D721Med (cell line): Measurements from ENCODE around the gene LARGE2.

ENCODE experiments used
- DNase-seq: peaks from one replicate; pipeline ENCODE4 v3.0.0; 2011; ENCODE audit warnings: low spot score; ENCODE audit not compliant: insufficient read length
- FAIRE-seq: peaks from 2 replicates; lab custom pipeline; 2011; peaks lifted over from hg19 to GRCh38; lab: Jason Lieb, UNC
- TF ChIP-seq, protein P1 (sequence below): IDR thresholded peaks from 2 replicates; pipeline ENCODE4 v1.5.1; 2012; ENCODE audit warnings: mild to moderate bottlenecking, control low read depth; ENCODE audit not compliant: insufficient read depth; ENCODE audit errors: missing control alignments

The LARGE2 gene

DNA sequence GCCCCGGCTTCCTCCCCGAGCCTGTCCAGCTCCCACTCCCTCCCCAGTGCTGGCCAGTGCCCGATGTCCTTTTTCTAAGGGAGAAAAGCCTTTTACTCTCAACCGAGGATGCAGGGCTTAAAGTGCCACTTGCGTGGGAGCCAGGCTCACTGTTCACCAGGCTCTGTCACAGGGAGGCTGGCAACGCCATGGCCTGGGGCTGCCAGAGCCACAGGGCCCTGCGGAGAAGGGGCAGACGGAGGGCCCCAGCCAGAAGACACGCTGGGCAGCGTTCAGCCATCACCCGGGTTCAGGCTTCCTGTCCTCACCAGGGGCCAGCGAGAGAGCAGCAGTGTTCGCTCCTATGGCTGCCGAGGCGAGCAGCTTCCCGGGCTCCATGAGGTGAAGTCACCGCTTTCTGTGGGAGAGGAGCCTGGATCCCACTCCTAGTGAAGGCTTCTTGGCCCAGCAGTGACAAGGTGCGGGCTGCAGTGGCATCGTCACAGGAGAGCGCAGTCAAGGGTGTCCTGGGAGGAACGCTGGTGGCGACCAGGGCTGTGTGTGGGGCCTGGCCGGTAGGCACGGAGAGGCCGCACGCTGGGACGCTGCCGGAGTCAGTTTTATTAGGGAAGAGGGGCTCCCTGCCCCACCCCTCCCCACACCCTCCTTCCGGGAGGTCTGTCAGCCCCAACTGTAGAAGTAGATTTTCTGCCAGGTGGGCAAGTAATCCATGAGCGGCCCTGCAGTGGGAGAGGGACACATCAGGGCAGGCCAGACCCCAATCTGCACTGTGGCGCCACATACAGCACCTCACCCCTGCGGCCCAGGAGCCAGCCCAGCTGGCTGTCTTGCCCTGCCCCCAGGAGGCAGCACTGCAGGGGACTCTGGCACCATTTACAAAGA lies 12.6 kb upstream of the LARGE2 start:
- no peak for FAIRE-seq
- TF ChIP-seq, protein P1, sequence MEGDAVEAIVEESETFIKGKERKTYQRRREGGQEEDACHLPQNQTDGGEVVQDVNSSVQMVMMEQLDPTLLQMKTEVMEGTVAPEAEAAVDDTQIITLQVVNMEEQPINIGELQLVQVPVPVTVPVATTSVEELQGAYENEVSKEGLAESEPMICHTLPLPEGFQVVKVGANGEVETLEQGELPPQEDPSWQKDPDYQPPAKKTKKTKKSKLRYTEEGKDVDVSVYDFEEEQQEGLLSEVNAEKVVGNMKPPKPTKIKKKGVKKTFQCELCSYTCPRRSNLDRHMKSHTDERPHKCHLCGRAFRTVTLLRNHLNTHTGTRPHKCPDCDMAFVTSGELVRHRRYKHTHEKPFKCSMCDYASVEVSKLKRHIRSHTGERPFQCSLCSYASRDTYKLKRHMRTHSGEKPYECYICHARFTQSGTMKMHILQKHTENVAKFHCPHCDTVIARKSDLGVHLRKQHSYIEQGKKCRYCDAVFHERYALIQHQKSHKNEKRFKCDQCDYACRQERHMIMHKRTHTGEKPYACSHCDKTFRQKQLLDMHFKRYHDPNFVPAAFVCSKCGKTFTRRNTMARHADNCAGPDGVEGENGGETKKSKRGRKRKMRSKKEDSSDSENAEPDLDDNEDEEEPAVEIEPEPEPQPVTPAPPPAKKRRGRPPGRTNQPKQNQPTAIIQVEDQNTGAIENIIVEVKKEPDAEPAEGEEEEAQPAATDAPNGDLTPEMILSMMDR = no peak
- DNase-seq = no peak

DNA sequence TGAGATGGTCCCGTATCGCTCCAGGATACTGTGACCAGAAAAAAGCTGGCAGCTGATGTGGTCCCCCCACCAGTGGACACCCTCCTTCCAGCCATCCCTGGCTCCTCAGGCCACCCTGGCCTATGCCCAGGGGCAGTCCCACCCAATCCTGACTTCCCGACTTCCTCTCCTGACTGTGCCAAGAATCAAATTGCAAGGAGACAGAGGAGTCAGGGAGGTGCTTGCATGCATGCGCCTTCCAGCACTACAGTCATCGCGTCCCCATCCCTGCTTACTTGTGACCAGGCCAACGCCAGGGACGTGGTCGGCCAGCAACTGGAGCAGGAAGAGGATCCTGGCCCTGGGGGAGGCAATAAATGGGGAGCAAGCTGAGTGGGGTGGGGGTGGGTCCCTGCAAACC lies 11.8 kb upstream of the LARGE2 start:
- DNase-seq (no peak), FAIRE-seq (no peak)
- TF ChIP-seq, protein P1 = no peak

DNA sequence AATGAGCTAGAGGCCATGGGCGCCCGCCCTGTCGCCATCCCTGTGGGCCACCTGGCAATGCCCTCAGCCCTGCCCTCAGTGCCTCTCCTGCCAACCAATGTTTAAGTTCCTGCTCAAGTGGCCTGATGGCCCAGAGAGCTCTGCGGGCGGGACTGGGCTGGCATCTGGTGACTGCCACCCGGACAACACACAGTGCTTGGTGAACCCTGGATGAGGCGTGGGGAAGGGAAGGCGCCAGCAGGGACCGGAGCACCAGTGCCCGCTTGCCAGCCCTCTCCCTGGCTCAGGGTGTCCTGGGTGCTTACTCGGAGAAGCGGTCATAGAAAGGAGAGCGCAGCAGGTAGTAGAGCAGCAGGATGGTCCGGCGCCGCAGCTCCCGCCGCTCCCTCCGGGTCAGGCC lies 8.9 kb upstream of the LARGE2 start:
- DNase-seq (no peak), FAIRE-seq (no peak)
- TF ChIP-seq, protein P1 = no peak

DNA sequence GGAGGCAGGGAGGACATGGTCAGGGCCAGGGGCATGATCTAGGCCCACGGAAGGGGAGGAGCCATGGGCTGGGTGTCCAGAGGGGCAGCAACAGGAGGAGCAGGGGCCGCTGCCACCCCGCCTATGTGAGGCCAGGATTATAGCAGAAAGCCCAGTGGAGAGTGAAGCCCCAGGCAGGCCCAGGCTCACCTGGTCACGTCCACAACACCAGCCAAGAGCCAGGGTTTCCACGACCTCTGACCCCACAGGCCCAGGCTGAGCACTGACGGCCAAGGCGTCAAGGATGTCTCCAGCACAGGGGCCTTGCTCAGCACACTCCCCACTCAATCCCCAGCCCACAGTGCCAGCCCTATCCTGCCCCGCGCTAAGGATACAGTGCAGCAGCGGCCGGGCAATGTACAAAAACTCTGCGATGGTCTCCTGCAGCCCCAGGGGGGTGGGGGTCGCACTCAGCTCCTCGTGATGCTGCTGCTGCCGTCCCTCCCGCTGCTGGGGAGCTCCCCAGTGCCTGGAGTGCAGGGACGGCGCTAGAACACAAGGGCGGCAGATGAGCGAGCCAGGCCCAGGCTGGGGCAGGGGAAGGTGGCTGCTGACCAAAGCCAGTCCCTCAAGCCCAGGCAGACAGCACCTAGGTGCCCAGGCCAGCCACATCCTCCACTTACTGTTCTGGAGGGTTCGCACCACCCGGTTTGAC lies 8.4 kb upstream of the LARGE2 start:
- TF ChIP-seq, protein P1 = no peak
- FAIRE-seq = no peak
- DNase-seq = no peak

DNA sequence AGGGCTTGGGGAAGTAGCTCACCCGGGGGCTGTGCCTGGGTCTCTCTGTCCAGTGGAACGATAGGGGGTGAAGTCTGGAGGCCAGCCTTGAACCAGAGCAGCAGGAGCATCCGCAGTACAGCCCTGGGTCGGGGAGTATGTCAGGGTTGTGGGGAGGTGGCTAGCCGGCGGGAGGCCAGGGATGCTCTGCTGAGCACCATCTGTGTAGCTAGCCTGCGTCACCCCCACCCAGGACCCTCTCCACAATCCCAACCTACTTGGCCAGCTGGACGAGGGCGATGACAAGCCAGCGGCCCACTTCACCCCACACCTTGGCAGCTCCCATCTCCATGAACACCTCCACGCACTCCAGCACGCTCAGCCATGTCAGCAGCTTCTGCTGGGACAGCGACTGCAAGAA lies 7.0 kb upstream of the LARGE2 start:
- TF ChIP-seq, protein P1 = no peak
- FAIRE-seq (no peak), DNase-seq (no peak)

DNA sequence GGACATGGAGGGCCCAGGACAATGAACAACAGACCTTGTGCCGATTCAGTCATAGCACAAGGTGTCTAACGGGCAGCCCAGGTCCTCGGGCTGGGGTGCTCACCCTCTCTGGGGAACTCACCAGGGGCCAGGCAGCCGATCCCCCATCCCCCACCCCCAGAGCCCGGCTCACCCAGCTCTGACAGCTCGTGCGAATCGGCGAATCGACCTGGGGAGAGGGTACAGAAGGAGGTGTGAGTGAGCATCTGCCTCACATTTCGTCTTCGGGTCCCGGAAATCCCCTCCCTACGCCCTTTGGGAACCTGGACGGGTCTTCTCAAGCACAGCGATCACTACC lies 5.2 kb upstream of the LARGE2 start:
- TF ChIP-seq, protein P1 = no peak
- FAIRE-seq = no peak
- no peak for DNase-seq
